NCI-H2107 treated with DMSO at 0.1 percent for 48 hours (cell line): ENCODE data around the gene PRDM16.
"Not testable (repeated sequence)": the region's sequence is repeated elsewhere in the genome, so short reads cannot be mapped to it uniquely, and the experiment has no call there.

ENCODE experiments used
- DNase-seq: peaks from one replicate; lab custom pipeline; 2025; ENCODE audit not compliant: unreplicated experiment; lab: John Stamatoyannopoulos, UW

Gene PRDM16

DNA sequence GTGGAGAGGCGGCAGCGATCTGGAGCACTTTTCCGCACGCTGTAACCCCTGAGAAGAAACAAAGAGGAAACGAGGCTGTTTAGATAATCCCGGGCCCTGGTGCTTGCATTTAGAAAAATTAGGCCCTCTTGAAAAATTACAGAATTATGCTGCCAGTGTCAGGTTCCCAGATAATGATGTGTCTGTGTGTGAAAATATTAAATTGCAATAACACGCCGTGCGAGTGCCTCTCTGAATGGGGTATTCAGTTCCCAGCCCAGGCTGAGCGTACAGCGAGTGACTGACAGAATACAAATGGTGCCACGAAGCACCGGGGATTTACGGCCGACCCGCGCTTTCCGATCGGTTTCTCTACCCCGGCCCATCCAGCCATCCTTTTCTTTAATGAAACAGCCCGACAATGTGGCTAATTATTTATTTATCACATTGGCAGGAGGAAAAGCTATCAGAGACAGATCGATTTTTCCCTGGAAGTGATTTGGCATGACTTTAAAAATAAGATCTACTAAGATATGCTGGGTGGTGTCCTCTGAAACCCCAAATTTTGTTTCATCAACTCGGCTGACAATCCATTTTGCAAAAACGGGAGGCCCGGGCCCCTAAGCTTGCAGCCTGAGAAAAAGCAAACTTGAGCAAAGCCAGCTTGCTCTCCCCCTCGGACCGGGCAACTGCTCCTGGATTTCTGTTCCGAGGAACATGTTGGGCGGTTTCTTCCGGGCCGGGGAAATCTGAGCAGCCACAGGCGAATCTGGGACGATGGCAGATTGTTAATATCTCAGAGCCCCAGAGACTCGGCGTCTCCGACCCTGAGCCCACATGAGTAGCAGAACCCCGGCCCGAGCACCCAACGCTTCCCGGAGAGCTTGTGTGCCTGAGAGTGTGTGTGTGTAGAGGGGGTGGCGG lies 11.3 kb downstream of the PRDM16 start:
- DNase-seq, result no peak

DNA sequence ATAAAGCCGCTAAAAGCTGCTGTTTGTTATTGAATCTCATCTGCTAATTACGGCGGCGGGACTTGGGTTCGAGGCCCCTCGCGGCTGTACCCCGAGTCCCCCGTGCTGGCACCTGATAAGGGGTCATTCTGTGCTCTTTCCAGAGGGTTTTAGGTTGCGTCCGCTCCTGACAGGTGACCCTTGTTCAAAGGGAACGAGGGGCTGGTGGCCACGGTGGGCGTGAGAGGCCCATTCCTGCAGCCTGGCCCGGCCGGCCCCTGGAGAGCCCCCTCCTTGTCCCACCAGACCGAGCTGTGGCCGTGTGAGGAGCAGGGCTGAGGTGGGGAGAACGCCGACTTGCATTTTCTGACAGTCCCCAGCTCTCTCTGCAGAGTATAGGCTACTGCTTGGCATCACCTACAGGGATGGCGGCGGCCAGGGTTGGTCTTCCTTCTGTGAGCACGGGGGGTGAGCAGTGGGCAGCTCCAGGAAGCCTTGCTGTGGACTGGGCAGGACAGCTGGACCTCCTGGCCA lies 12.2 kb downstream of the PRDM16 start:
- no peak for DNase-seq

DNA sequence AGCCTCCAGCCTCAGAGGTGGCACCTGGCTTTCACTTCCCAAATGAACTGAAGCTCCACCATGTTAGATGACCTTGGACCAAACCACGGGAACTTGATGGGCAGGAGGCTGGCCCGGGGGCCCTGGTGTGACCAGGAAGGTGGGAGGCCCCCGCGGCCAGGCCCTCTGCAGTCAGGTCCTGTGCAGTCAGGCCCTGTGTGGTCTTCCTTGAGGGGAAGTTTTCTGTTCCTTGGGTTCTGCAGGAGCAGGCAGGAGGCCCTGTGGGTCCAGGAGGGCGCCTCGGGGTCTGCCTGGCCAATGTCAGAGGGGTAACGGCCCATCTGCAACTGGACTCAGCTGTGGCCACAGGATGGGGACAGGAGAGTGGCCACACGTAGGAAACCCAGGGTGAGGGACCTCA lies 13.0 kb downstream of the PRDM16 start:
- DNase-seq, result no peak

DNA sequence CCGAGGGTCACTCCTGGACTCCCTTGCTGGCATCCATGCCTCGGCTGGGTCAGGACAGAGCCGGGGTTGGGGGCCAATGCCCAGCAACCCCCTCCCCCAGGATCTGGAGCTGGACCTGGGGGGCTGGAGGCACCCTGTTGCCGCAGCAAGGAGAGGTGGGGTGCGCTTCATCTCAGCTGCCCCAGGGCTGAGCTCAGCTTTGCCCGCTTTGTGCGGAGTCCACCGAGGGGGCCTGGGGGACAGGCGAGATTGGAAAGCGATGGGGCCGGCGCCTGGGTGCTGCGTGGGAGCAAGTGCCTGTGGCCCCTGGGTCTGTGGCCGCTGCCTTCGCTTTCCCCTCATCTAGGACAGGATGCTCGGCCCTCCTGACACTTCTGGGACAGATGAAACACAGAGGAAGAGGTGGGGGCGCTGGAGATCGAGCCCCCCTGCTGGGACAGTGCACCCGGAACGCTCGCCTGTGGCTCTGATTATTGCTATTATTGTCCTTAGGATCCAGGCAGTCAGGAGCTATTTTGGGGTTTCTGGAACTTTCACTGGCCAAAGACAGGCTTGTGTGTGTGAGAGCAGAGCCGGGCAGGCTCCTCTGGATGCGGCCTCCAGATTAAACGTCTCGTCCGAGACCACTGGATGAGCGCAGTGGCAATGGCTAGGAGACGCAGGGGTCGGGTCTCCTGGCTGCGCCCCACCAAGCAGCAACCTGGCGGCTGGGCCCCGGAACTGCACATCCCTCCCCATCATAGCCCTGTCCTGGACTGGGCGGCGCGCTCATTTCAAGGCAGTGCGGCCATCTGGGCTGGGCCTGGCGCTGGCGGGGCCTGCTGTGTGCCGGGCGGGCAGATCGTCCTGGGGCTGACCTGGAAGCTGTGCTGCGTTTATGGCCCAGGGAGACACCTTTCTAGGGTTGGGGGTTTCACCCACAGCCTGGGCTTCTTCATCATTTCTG lies 13.8 kb downstream of the PRDM16 start:
- DNase-seq, result no peak

DNA sequence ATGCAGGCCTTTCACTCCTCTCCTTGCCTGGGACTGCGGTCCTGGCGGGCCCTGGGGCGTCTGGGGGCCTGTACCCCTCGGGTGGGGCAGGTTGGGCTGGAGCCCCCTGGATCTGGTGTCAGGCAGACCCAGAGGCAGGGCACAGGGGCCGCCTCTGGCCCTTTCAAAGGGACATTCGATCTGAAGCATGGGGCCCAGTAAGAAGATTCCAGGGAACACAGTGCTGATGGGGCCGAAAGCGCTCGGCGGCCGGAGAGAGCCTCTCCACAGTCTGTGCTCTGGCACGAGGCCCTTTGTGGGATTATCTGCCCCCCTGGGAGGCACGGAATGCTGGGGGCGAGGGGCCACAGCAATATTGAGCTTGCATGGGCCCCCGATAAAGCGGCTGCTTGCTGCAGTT lies 15.2 kb downstream of the PRDM16 start:
- no peak for DNase-seq

DNA sequence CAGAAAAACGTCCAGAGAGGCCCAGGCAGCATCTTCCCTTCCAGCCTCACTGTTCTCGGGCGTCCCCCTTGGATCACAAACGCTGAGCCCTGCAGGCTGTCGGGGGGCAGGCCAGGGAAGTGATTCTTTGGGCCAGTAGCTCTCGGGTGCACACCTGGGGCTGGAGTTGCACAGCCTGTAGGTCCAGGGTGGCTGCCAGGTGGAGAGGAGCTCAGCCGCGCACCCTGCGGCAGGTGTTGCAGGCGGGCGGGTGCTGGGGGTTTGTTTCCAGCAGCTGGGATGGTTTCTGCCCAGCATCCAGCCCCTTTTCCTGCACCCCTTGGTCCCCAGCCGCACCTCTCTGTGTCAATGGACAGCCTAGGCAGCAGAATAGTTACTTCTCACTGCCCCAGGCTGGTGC lies 15.7 kb downstream of the PRDM16 start:
- no peak for DNase-seq

DNA sequence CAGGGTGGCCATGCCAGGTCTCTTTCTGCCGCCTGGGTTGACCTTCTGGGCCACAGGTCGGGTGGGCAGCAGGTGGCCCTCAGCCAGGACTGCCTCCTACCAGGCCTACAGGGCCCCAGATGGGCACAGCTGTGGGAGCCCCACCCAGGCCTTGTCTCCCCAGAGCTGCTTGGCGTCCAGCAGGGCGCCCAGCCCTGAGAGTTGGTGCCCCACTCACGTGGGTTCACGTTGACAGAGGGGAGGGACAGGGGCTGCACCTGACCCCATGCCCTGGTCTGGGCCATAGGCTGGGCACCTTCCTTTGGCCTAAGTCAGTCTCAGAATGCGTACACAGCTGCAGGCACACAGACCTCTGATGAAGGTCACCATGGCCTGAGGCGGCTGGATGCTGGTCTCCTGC lies 16.7 kb downstream of the PRDM16 start:
- no peak for DNase-seq

DNA sequence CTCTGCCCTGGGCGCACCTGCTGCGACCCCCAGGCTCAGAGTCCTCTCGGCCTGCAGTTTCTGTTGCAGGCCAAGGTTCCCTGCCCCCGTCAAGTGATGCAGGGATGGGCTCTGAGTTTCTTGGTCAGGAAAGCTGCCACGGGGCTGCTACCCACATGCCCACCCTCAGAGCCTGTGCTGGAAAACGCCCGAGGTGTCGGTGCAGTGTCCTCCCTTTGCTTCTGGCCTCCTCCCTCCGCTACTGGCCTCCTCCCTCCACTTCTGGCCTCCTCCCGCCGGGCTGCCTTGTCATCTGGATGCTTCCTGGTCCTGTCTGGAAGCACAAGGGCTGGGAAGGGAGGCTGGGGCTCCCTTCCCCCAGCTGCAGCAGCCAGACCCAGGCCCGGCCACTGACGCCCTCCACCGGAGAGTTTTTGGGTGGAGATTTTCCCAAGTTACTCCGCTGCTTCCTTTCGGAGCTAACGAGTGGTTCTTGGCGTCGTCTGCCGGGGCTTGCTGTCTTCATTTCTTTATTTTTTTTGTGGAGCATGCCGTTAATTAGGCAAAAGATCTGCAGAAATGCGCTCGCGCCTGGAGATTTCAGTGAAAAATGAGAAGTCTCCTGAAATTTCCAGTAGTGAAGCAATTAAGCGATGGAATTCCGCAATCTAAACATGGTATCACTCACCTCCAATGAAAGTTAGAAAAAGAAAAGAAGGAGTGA lies 17.4 kb downstream of the PRDM16 start:
- no peak for DNase-seq

DNA sequence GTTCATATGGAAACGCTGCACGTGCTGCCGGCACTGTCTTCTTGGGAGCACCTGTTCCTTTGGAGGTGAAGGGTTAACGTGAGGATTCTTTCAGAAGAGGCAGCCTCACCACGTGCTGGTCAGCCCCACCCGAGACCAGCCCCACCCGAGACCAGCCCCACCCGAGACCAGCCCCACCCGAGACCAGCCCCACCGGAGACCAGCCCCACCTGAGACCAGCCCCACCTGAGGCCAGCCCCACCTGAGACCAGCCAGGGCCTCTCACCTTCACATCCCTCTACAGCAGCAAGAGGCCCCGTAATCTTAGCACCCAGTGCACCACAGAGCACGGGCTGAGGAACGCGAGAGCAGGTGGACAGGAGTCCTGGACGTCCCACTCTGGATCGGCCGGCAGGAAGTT lies 18.0 kb downstream of the PRDM16 start:
- DNase-seq, result no peak

DNA sequence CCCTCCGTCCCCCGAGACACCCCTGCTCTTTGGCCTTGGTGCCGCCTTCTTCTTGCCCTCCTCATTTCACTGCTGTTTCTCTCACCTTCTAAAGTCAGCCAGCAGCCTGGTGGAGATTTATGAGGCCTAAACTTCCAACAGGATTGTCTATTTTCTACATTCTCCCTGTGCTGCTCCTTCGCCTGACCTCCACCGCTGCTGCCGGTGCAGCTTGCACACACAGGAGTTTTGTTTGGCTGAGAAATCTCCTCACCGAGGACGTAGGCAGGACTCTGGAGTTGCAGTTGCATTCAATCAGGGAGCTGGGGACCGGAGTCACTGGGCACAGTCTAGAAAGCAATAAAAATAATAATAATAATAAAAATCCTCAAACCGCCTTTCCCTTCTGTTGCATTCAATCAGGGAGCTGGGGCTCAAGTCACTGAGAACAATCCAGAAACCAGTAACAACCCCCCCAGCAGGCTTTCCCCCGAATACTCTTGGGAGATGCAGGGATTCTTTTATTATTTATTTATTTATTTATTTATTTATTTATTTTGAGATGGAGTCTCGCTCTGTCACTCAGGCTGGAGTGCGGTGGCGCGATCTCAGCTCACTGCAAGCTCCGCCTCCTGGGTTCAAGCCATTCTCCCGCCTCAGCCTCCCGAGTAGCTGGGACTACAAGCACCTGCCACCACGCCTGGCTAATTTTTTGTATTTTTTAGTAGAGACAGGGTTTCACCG lies 19.1 kb downstream of the PRDM16 start:
- not testable (repeated sequence) for DNase-seq

DNA sequence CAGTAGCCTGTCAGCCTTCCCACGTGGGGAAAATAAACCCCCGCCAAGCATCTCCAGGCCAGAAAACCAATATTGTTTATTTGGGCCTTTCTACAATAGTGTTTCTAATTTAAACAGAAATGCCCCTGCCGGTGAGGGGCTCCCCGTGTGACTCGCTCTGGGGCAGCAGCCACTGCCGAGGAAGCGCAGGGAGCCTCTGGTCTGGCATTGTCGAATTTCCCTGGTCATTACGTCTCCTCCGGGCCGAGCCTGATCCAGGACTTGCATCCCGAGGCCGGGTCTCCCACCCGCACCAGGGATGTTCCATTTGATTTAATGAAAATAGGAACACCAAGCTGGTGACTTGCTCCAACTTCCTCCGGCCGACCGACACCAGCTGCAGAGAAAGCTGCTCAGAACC lies 20.5 kb downstream of the PRDM16 start:
- no peak for DNase-seq

DNA sequence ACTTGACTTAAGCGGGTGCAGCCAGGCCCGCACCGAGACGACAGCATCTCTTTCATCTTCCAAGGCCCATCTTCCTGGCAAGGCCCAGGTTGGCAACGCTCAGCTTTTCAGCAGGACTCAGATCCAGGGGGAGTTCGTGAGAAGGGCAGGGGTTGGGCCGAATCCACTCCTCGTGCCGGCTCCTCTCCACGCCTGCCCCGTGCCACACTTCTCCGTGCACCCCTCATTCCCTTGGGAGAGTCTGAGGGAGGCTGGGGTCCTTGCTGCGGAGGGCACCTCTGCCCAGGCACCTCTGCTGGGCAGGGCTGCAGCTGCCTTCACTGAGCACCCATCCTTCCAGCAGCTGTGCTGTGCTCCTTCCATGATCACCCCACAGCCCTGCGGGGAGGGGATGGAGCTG lies 22.3 kb downstream of the PRDM16 start:
- DNase-seq, result no peak

DNA sequence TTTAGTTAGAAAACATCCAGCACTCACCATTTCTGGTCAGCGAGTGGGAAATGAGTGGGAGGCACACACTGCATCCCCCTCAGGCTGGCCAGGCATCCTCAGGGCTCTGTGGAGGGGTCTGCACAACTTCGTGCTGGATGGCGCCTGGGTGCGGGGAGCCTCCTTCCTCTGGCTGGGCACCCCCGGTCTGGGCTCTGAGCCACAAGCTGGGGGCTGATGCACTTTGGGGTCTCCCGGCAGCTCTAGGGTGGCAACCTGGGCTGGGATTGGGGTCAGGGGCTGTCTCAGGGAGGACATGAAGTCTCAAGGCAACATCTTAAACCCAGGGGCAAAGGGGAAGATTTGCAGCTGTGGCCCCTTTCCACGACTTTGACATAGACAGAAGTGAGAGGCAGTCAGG lies 23.5 kb downstream of the PRDM16 start:
- no peak for DNase-seq

DNA sequence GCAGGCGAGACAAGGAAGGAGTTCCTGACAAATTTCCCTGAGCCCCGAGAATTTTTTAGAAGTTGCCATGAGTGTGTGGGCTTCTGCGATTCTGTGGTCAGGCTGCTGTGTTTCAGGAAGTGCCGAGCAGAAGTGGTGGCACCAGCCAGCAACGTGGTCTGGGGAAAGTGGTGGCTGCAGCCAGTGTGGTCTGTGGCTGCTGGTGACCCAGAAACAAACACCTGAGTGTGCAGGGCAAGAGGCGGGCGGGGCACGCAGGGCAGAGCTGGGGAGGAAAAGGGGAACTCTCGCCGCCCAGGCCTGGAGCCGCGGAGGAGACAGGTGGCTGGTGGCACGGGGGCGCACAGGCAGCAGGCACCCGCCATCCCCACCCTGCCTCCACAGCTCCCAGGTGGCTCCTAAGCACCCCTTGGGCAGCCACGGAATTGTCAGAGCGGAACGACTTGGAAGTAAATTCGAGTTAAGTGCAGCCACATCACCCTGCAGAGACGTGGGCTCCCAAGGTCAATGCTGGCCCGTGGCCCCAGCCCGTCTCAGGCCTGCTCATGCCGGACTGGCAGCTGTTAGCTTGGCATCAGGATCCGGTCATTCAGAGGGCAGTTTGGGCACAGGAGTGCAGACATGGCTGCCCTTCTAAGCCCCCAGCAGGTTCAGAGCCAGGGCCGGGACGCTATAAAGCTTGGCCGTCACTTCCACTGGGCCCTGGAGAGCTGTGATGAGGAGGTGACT lies 25.1 kb downstream of the PRDM16 start:
- DNase-seq, result no peak

DNA sequence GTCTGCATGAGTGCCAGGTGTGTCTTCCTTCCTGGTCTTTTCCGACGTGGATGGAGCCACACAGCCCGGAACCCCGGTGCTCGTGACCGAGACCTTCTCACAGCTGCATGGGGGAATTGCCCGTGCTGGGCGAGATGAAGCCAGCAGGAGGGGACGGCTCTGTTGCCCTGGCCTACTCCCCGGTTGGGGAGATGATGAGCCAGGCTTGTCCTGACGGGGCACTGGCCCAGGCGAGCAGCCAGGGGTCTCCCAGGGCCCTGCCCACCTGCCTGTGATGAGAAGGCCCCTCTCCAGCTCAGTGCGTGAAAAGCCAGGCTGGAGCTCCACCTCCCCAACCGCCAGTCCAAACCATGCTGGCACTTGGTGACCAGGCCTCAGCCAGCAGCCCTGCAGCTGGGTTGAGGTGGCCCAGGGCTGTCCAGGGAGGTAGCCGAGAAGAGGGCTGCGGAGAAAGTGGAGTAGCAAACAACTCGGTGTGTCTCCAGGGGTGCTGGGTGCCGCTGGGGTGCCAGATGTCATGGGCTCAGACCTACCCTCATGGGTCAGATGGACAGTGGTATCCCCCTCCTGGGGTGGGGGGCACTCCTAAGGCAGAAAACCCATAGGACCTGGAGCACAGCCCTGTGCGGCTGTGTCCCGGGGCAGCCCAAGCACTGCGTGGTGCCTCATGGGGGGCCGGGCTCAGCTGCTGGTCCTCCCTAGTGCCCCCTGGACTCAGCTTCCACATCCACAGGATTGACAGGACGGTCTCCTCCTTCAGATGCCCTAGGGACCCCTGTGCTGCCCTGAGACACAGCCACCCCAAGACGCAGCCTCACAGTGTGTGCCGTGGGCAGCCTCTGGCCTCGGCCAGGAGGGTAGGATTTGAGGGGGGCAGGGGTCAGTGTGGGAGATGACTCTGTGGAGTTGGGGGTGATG lies 26.1 kb downstream of the PRDM16 start:
- DNase-seq, result no peak

DNA sequence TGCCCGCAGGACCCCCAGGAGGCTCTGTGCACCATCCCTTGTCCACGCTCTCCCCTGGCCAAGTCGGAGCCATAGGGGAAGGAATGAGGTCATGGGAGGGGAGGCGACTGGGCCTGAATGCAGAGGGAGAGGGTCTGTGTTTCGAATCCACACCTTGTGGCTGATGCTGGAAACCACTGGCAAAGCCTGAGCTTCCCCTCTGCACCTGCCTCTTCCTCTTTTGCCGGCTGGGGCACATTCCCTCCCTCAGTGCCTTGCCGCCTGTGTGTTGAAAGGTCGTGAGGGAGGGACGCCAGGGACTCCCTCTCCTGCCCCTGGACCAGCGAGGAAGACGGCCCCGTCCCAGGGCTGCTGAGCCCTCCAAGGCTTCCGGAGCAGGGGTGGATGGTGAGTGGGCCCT lies 27.3 kb downstream of the PRDM16 start:
- no peak for DNase-seq

DNA sequence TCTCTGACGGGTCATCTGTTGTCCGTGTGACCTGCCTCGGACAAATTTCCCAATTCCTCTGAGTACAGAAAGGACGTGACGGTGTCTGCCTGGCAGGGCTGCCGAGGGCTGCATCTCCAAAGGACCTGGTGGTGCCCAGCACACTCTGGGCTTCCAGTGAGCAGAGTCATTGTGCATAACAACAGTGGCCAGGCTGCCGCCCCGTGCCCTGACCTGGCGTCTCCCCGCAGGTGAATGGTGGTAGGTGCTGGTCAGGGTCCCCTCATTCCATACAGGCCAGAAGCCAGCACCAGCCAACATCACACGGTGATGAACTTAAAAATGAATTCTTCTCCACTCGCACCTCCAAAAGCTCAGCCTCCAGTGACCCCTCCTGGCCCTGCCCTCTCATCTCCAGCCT lies 28.2 kb downstream of the PRDM16 start:
- DNase-seq, result no peak

DNA sequence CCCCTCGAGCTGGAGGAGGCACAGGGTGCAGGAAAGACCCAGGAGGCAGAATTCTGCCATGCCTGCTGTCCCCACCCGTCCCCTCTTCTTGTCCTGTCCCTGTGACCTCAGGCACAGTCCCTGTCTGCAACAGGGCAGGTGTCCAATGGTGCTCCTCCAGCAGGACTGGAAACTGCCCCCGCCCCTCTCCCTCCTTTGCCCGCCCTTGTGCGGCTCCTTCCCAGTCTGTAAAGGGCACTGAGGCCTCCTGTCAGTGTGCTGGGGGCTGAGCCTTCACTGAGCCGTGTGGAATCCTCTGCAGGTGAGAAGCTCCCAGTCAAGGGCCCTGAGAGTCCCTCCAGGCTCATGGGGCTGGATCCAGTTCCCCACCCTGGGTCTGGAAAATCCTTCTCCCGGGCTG lies 28.9 kb downstream of the PRDM16 start:
- no peak for DNase-seq

DNA sequence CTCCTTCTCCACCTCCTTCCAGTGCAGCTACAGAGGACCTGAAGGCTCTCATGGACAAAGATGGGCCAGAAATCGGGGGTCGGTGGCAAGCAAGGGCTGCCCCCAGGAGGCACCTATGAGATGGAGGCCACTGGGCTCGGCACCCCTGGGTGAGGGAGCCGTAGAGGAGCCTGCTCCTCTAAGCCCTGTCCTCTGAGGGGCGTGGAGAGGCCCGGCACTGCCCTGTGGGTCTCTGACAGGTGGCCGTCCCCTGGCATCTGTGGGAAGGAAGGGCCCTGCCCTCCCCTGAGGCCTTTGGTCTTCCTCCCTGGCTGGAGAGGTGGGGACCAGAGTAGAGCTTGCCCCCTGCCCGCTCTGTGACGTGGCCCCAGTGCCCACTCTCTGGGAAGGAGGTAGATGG lies 30.9 kb downstream of the PRDM16 start:
- DNase-seq, result no peak
